ENCODE data around the gene MFN2.
A peak's percentile ranks its signal among the peaks of the same experiment; 100 is the strongest.

The MFN2 gene

GRCh38 chr1:12014141-12014991 is 34.1 kb downstream of the MFN2 start:
- no peak overlapping the region for H3K4me3 ChIP-seq (ENCODE audit: low read depth, low read length)
- TF ChIP-seq CTCF (IDR thresholded peaks at IDR 0.05; ENCODE audit: low read depth, low read length), result no peak

DNA sequence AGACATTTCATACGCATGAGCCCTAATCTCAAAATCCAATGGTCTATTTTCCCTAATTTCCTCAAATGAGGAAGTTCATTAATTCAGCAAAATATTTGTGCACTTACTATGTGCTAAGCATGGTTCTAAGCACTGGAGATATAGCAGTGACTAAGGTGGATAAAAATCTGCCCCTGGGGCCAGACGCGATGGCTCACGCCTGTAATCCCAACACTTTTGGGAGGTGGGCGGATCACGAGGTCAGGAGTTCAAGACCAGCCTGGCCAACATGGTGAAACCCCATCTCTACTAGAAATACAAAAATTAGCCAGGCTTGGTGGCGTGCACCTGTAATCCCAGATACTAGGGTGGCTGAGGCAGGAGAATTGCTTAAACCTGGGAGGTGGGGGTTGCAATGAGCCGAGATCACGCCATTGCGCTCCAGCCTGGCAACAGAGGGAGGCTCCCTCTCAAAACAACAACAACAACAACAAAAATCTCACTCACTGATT is 34.8 kb downstream of the MFN2 start:
- no peak overlapping the region for H3K4me3 ChIP-seq (ENCODE audit: low read depth, low read length)
- TF ChIP-seq CTCF (IDR thresholded peaks at IDR 0.05; ENCODE audit: low read depth, low read length), result no peak

- no peak for TF ChIP-seq CTCF (IDR thresholded peaks at IDR 0.05; ENCODE audit: low read depth, low read length)
- no peak overlapping the region for H3K4me3 ChIP-seq (ENCODE audit: low read depth, low read length)
Observed at GRCh38 chr1:12015499-12015898, 35.3 kb downstream of the MFN2 start.

- TF ChIP-seq CTCF (IDR thresholded peaks at IDR 0.05; ENCODE audit: low read depth, low read length), result no peak
- H3K4me3 ChIP-seq (ENCODE audit: low read depth, low read length), result no peak overlapping the region
Observed at GRCh38 chr1:12016182-12016581, 35.9 kb downstream of the MFN2 start.

DNA sequence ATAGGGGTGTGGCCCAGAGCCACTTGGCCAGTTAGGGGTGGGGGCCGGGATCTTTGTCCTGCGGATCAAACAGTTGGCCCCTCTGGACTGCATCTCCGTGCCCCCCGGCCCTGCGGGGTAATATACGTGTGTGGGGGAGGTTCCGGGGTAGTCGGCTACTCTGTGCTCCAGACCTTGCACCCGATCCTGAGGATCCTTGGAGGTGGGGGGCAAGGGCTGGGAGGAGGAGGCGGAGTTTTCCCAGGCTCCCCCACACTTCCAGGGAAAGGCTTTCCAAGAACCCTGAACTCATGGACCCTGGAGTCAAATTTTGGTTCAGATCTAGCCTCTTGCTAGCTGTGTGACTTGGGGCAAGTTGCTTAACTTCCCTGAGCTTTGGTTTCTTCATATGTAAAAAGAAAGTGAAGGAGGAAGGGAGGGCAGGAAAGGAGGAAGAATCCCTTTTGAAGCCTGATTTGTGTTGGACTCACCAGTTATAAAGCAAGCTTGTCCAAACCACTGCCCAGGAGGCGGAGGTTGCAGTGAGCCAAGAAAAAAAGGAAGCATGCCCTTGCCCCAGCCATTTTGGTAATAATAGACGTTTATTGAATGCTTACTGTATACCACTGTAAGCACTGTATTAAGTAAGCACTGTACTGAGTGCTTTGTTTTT is 39.7 kb downstream of the MFN2 start:
- no peak for TF ChIP-seq CTCF (IDR thresholded peaks at IDR 0.05; ENCODE audit: low read depth, low read length)

DNA sequence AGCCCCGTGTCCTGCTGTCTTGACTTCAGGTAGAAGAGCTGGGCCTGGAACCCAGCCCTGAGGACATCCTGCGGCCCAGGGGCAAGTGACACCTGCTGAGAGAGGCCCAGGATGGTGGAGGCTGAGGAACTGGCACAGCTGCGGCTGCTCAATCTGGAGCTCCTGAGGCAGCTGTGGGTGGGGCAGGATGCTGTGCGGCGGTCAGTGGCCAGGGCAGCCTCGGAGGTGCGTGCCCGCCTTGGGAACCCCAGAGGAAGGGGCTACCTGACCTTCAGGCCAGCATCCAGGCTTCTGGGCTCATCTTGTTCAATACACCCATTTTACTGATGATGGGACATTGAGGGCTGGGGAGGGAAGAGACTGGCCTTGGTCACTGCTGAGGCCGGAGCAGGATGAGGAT is 41.4 kb downstream of the MFN2 start:
- no peak overlapping the region for H3K4me3 ChIP-seq (ENCODE audit: low read depth, low read length)
- TF ChIP-seq CTCF (IDR thresholded peaks at IDR 0.05; ENCODE audit: low read depth, low read length), result no peak

More for the DNA sequence above, 39.7 kb downstream of the MFN2 start:
- H3K4me3 ChIP-seq (ENCODE audit: low read depth, low read length), result peak overlapping the region; percentile 84

DNA sequence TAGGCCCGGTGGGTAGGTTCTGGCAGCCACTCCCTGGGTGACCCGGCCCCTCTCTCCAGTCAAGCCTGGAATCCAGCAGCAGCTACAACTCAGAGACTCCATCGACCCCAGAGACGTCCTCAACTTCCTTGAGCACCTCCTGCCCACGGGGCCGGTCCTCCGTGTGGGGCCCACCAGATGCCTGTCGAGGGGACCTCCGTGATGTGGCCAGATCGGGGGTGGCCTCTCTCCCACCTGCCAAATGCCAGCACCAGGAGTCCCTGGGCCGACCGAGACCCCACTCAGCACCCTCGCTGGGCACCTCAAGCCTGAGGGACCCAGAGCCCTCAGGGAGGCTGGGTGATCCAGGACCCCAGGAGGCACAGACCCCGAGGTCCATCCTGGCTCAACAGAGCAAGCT is 41.8 kb downstream of the MFN2 start:
- TF ChIP-seq CTCF (IDR thresholded peaks at IDR 0.05; ENCODE audit: low read depth, low read length), result no peak
- no peak overlapping the region for H3K4me3 ChIP-seq (ENCODE audit: low read depth, low read length)

Data from WI38 (cell line).